ENCODE results near the gene TMEM44. TPM values are rescaled to one million over a fixed set of nuclear protein-coding genes. Genes with fewer than 3 reads are reported as not detected.

The TMEM44 gene
- total and polyA plus RNA-seq, 9 of the 15 experiments (the other 6 are each of a cell fraction or from before 2014, with no cell fraction given), result 0.53 to 18.1 (median 11.3) TPM

DNA sequence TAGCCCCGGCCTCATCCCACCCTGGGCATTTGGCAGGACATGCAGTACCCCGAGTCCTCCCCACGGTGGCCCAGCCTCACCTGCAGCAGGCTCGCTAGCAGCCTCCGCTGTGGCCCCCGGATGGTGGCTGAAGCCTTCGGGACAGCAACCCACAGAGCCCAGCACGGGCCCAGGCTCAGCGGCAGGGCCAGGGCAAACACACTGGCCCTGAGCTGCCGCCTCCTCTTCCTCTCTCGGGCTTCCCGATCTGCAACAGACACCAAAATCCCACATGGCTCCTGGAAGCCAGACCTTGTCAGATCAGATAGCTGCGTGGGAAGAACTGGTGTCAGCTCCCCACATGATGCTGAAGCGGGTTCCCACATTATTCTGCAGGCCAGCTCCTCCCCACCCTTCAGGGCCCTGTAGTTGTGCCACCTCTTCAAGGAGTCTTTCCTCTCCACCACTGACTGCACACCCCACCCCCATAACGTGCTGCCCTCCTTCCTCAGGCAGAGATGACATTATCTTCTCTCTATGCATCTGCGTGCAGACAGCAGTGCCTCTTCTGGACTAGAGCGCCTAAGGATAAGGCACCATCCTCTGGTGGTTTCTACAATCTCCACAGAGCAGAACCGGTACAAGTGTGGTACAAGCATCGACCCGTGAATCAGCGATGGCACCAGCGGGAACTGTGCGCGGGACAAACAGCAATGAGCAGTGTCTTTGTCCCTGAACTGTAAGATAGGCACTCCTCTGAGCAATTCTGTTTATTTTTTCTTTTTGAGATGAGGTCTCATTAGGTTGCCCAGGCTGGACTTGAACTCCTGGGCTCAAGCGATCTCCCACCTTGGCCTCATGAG, 9.5 kb downstream of the TMEM44 start:
- CTCF ChIA-PET (ENCODE audit: low intra/inter-chr PET ratio), result interaction anchor here (0.5 kb wide), 1 partner anchor 306 kb away, joined by 3 read pairs; no protein-coding TSS in a partner anchor
- 61% methylated on average over 20 of the region's 25 CpGs for WGBS (ENCODE audit: insufficient coverage, low coverage, missing lambda C conversion rate)
- no TSS peak for BruUV-seq (replicated peaks)
- H3K9ac ChIP-seq (ENCODE audit: insufficient read depth in 1 of 2, low read depth in 2 of 2, low read length in 2 of 2), result peak overlapping the region in 1 of 2 experiments; percentile 23; a peak in 1 of 4 replicates
- peaks cover 24% of the 10 kb centered on the region; the same call in 2 of the 3 replicates for H3K36me3 ChIP-seq (ENCODE audit: control insufficient read depth, insufficient read depth, low read length)
- TF ChIP-seq ZNF507 (tag; conservative IDR thresholded peaks at IDR 0.05) (no peak), CBFA2T3 (IDR thresholded peaks at IDR 0.05) (peak; percentile 37; the same call in 1 of the 2 replicates), POLR2G (IDR thresholded peaks at IDR 0.05; ENCODE audit: low read depth, low read length) (peak; percentile 58), MYBL2 (IDR thresholded peaks at IDR 0.05; ENCODE audit: low read depth) (no peak), MYBL2 (CRISPR knock-in tag; IDR thresholded peaks at IDR 0.05; ENCODE audit: borderline replicate concordance) (no peak), ADNP (tag; IDR thresholded peaks at IDR 0.05) (no peak)
- TF ChIP-seq, protein P1, sequence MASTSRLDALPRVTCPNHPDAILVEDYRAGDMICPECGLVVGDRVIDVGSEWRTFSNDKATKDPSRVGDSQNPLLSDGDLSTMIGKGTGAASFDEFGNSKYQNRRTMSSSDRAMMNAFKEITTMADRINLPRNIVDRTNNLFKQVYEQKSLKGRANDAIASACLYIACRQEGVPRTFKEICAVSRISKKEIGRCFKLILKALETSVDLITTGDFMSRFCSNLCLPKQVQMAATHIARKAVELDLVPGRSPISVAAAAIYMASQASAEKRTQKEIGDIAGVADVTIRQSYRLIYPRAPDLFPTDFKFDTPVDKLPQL (IDR thresholded peaks at IDR 0.05; ENCODE audit: extremely low read depth, insufficient read length), result no peak
- TF ChIP-seq, protein P2, sequence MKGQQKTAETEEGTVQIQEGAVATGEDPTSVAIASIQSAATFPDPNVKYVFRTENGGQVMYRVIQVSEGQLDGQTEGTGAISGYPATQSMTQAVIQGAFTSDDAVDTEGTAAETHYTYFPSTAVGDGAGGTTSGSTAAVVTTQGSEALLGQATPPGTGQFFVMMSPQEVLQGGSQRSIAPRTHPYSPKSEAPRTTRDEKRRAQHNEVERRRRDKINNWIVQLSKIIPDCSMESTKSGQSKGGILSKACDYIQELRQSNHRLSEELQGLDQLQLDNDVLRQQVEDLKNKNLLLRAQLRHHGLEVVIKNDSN (CRISPR knock-in tag; IDR thresholded peaks at IDR 0.05), result no peak
- TF ChIP-seq, protein P3, sequence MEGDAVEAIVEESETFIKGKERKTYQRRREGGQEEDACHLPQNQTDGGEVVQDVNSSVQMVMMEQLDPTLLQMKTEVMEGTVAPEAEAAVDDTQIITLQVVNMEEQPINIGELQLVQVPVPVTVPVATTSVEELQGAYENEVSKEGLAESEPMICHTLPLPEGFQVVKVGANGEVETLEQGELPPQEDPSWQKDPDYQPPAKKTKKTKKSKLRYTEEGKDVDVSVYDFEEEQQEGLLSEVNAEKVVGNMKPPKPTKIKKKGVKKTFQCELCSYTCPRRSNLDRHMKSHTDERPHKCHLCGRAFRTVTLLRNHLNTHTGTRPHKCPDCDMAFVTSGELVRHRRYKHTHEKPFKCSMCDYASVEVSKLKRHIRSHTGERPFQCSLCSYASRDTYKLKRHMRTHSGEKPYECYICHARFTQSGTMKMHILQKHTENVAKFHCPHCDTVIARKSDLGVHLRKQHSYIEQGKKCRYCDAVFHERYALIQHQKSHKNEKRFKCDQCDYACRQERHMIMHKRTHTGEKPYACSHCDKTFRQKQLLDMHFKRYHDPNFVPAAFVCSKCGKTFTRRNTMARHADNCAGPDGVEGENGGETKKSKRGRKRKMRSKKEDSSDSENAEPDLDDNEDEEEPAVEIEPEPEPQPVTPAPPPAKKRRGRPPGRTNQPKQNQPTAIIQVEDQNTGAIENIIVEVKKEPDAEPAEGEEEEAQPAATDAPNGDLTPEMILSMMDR (IDR thresholded peaks at IDR 0.05 in 2 of 3, conservative IDR thresholded peaks at IDR 0.05 in 1 of 3; ENCODE audit: insufficient read depth in 2 of 3, low read depth in 1 of 3, low read length in 3 of 3), result 0 out of 6 replicates have a peak, but pooled peaks of 1 of the 3 experiments have one; percentile 5
- 0 out of 2 replicates have a peak, but pooled peaks cover 3% of the 10 kb centered on the region for H3K9me3 ChIP-seq (replicated peaks; ENCODE audit: control insufficient read depth, insufficient read depth, low read depth, low read length)
- ATAC-seq (peak; percentile 25; the same call in 2 of the 3 replicates), DNase-seq (ENCODE audit: extremely low read depth in 1 of 4, low spot score in 3 of 4) (no peak), FAIRE-seq (no peak)
- H3K9me1 ChIP-seq (ENCODE audit: control insufficient read depth, insufficient read depth, low read length), result no peaks in the 10 kb centered on the region
- H4K20me1 ChIP-seq (replicated peaks; ENCODE audit: control insufficient read depth, insufficient read depth, low read length), result peaks cover 5% of the 10 kb centered on the region; the same call in 1 of the 2 replicates
- H2AFZ ChIP-seq (ENCODE audit: low read depth, low read length), result no peak overlapping the region
- H3K27ac ChIP-seq (ENCODE audit: extremely low read depth, low read depth, low read length), result no peak overlapping the region
- H3K4me1 ChIP-seq (replicated peaks in 1 of 2; ENCODE audit: control insufficient read depth in 2 of 2, insufficient read depth in 2 of 2, low read length in 2 of 2), result peaks cover 10 to 28% of the 10 kb centered on the region in 2 experiments; a peak in 4 of 5 replicates
- no peaks in the 10 kb centered on the region for H3K27me3 ChIP-seq (ENCODE audit: control insufficient read depth in 2 of 2, insufficient read depth in 2 of 2, low read length in 2 of 2)
- POLR2A ChIA-PET, result interaction anchor here (0.6 to 1.3 kb wide), 2 partner anchors 16 to 240 kb away, joined by 3 to 5 read pairs; no protein-coding TSS in a partner anchor
- H3K4me2 ChIP-seq (ENCODE audit: insufficient read depth, low read length), result no peak overlapping the region
- no peaks in the 10 kb centered on the region for H3K79me2 ChIP-seq (ENCODE audit: control insufficient read depth, insufficient read depth, low read length)
- in situ Hi-C loops (cut with MboI), result no loop called here
- H3K4me3 ChIP-seq, result no peak overlapping the region
- intact Hi-C loops (cut with micrococcal nuclease), result no loop called here
